Cardiac fibroblast (primary cell): ENCODE measurements around the gene PRR35.
A peak's percentile ranks its signal among the peaks of the same experiment; 100 is the strongest.

ENCODE experiments used
- DNase-seq, 2 donors: peaks; one replicate each; pipeline versions ENCODE4 v3.0.0 to v3.0.0-alpha.2; 2010; ENCODE audit warnings: low read depth in 2 of 2
- H3K4me3 ChIP-seq, 2 donors: replicated peaks in 1 of 2; 1 replicate in 1 of 2; 2 replicates in 1 of 2; pipeline ENCODE4 v1.5.1; 2011; ENCODE audit warnings: low read depth in 2 of 2, low read length in 2 of 2, mild to moderate bottlenecking in 2 of 2, moderate library complexity in 1 of 2
- CTCF ChIP-seq: IDR thresholded peaks from one replicate; pipeline ENCODE4 v1.5.1; 2011; ENCODE audit warnings: low read depth, mild to moderate bottlenecking, low read length, inconsistent platforms

The PRR35 gene

GRCh38 chr16:610513-611381 lies 50.6 kb downstream of the PRR35 start:
- DNase-seq = peak in 1 of 2 donors; percentile 31
- TF ChIP-seq CTCF = peak; percentile 53
- no peak overlapping the region for H3K4me3 ChIP-seq

GRCh38 chr16:615122-615521 lies 54.9 kb downstream of the PRR35 start:
- H3K4me3 ChIP-seq = no peak overlapping the region
- no peak for DNase-seq
- TF ChIP-seq CTCF = no peak
